ENCODE data around the gene FFAR2.
"Not testable (repeated sequence)": the region's sequence is repeated elsewhere in the genome, so short reads cannot be mapped to it uniquely, and the experiment has no call there.

- not testable (repeated sequence) for TF ChIP-seq BHLHE40 (IDR thresholded peaks at IDR 0.05; ENCODE audit: low read depth, low read length); RFX5 (IDR thresholded peaks at IDR 0.05); HEYL (CRISPR knock-in tag; IDR thresholded peaks at IDR 0.05); RAD21 (conservative IDR thresholded peaks at IDR 0.05 in 1 of 2, IDR thresholded peaks at IDR 0.05 in 1 of 2); REST (IDR thresholded peaks at IDR 0.05); JUN (IDR thresholded peaks at IDR 0.05); CTCF (IDR thresholded peaks at IDR 0.05)
These were observed 26.5 kb downstream of the FFAR2 start for GRCh38 chr19:35474594-35474993.

All from A549 (cell line).